GM20000 (cell line): Measurements from ENCODE around the gene MAP6.
A peak's percentile ranks its signal among the peaks of the same experiment; 100 is the strongest.

Source experiments
- DNase-seq: peaks from one replicate; pipeline ENCODE4 v3.0.0; 2012; ENCODE audit warnings: low spot score
- TF ChIP-seq, protein P1 (sequence below): IDR thresholded peaks from 2 replicates; pipeline ENCODE4 v1.5.1; 2012; ENCODE audit warnings: mild to moderate bottlenecking, control low read depth; ENCODE audit errors: extremely low read depth, missing control alignments

Gene MAP6

DNA sequence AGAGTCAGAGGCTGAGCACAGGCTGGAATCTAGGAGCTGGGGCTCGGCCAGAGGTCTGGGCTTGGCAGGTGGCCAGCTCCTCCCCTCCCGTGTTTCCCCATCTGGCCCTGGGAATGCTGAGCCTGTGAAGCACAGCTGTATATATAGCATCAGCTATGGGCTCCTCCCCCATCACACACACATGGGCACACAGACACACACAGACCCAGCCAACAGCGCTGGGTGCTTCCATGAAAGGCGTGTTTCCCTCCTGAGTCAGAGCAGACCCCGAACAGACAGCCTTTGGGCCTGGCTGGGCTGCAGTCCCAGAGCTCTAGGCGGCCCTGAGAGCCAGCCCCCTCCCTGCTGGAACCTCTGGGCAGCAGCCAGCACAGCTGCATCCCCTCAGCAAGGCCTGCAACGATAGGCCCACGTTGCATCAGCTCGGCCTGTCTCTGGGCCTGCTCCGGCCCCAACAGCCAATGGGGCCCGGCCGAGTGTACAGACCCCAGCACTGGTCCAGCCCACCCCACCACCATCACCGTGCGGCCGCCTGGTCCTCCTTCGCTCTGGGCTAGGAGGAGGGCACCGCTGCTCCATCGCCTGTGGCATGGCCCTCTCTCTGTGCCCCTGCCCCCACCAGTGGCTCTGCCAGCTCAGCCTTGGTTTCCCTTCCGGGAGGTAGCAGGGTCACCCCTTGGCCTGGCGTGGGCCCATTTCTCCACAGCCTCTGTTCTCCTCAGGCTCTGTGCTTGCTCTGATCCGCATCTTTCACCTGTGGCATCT lies 114.4 kb downstream of the MAP6 start:
- no peak for DNase-seq
- TF ChIP-seq, protein P1, sequence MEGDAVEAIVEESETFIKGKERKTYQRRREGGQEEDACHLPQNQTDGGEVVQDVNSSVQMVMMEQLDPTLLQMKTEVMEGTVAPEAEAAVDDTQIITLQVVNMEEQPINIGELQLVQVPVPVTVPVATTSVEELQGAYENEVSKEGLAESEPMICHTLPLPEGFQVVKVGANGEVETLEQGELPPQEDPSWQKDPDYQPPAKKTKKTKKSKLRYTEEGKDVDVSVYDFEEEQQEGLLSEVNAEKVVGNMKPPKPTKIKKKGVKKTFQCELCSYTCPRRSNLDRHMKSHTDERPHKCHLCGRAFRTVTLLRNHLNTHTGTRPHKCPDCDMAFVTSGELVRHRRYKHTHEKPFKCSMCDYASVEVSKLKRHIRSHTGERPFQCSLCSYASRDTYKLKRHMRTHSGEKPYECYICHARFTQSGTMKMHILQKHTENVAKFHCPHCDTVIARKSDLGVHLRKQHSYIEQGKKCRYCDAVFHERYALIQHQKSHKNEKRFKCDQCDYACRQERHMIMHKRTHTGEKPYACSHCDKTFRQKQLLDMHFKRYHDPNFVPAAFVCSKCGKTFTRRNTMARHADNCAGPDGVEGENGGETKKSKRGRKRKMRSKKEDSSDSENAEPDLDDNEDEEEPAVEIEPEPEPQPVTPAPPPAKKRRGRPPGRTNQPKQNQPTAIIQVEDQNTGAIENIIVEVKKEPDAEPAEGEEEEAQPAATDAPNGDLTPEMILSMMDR: no peak

DNA sequence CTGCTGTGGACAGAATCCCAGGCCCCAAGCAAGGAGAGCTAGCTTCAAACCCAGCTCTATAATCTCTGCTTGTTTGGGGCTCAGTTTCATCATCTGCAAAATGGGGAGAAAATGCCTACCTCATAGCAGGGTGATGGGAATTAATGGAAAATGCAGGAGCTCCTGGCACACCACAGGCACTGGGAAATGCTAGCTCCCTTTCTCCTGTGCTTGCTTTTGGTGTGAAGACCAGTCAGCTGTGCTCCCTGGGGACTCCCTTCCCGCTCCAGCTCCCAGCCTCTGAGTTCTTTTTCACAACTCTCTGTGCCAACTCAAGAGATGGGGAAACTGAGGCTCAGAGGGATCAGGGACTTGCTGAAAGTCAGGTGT lies 115.0 kb downstream of the MAP6 start:
- TF ChIP-seq, protein P1: no peak
- no peak for DNase-seq

DNA sequence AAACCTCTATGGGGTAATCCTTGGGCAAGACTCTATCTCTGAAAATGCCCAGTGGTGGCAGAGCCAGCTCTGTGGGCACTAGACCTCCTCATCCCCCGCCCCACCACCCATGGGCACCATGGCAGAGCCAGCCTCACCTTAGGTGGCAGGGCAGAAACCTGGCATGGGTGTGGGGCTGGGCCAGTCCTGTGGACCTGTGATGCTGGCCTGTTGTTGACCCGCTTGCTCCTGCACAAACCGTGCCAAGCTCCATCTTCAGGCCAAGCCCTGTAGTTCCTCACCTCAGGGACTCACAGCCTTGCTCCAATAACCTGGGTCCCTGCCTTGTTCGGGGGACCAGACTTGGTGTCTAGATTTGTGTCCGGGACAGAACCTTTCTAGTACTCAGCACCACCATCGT lies 115.7 kb downstream of the MAP6 start:
- TF ChIP-seq, protein P1: no peak

DNA sequence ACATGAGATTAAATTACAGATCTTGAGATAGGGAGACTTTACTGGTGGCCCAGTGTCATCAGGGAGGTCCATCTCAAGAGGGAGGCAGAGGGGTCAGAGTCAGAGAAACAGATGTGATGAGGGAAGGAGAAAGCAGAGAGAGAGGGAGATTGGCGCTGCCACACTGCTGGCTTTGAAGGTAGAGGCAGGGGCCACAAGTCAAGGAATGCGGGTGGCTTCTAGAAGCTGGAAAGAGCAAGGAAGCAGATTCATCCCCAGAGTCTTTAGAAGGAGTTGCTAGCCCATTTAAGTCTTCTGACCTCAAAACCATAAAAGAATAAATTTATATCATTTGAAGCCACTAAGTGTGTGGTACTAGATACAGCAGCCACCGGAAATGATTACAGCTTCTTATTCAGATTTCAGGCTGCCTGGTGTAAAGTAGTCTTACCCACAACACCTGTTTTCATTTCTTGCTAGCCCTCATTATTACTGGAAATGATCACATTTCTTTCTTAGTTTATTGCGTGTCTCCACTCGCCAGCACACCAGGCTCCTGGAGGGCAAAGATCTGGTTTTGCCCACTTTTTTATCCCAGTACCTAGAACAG lies 119.4 kb downstream of the MAP6 start:
- DNase-seq: no peak
- TF ChIP-seq, protein P1: no peak

More for the DNA sequence above, 115.7 kb downstream of the MAP6 start:
- no peak for DNase-seq

DNA sequence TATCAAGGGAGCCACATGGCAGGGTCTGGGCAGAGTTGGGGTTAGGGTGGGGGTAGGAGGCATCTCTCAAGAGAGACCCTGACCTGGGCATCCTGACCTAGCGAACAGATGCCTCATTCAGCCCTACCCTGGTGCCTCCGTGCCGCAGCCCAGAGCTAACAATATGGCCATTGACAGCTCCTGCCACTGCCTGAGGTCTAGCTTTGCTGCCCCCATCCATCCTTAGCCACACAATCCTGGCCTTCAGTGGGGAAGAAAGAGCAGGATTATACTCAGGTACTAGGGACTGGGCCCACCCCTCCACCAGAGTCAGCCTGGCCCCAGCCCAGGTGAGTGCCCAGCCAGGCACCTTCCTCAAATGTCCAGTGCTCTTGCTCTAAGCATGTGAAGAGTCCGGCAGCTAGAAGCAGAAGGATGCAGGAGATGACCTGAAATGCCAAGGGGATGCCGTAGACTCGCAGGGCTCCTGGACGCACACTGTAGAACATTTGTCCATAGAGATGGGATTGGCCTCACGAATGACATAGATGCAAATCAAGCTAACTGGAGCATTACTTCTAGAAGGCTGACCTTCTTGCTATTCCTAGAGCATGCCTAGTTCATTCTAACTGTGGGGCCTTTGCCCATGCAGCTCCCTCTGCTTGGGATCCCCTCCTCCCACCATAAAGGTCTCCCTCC lies 120.1 kb downstream of the MAP6 start:
- TF ChIP-seq, protein P1: no peak
- no peak for DNase-seq

DNA sequence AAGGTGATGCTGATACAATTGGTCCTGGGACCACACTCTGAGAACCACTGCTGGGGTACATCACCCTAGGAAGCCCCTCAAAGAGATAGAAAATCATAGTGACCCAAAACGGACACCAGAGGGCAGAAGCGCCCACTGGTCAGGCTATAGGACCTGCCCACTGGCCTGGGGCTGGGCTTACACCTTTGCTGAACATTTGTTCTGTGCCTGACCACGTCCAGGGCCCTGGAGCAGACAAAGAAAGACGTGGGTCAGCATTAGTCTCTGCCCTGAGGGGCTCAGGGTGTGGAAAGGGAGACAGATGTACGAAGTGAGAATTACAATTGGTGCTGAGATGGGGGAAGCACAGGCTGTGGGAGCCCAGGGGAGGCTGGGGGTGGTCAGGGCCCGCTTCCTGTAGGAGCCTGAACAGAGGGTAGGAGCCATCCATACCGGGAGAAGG lies 121.2 kb downstream of the MAP6 start:
- TF ChIP-seq, protein P1: peak; percentile 27
- peak; percentile 77 for DNase-seq

DNA sequence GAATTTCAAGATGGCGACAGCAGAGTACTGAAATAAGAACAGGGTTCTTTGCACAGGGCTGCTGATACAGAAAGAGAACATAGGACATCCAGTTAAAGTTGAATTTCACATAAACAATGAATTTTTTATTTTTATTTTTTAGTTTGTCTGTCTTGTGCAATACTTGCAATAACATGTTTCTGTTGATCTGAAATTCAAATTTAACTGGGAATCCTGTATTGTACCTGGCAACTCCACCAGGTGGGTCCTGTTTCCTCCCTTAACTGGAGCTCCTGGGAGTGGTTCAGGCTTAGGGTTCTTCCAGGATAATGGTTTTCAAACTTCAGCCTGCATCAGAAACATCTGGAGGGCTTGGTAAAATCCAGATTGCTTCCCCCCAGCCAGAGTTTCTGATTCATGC lies 121.7 kb downstream of the MAP6 start:
- TF ChIP-seq, protein P1: no peak
- no peak for DNase-seq
